T-helper 1 cell treated with Interleukin-12 subunit alpha and Interleukin-12 subunit beta and Interleukin-4 antibody, amounts not matched to agents 30 ng/mL and 1 ng/mL, for 36 hours (primary cell): ENCODE results near the gene RASAL1. TPM values are rescaled to one million over a fixed set of nuclear protein-coding genes. Genes with fewer than 3 reads are reported as not detected.

Experiments used
- intact Hi-C: fragments of 100-400 bp; cut with micrococcal nuclease; formaldehyde crosslinking; loops from one replicate; pipeline ENCODE4 v1.15.1; 2024
- total RNA-seq: library from RNA; stranded (reverse); gene quantifications from 2 replicates; pipeline ENCODE4 v1.2.3, GENCODE V29; 2022

Gene RASAL1
- total RNA-seq, 1 donor from 2014 or later = not detected

DNA sequence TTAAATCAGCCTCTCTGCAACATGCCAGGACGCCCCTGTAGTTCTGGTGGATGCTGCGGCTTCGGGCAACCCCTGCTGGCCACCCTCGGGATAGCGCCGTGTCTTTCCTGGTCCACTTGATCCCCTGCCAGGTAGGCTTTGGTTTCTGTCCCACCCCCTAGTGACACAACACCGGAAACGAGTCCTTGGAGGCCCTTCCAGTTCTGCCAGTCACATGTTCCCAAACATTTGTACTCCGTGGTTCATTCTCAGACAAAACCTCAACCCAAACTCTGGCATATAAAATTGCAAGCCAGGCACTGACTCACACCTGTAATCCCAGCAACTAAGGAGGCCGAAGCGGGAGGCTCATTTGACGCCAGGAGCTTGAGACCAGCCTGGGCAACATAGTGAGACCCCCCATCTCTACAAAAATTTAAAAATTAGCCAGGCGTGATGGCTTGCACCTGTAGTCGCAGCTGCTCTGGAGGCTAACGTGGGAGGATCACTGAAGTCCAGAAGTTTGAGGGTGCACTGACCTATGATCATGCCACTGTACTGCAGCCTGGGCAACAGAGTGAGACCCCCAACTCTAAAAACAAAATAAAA lies 37.0 kb downstream of the RASAL1 start:
- intact Hi-C loops = loop anchor here (1.0 to 5.0 kb wide), 3 partner anchors 50 to 198 kb away; no protein-coding TSS in a partner anchor

- intact Hi-C loops = loop anchor here (1.0 to 5.0 kb wide), 3 partner anchors 50 to 198 kb away; no protein-coding TSS in a partner anchor
These were observed 37.7 kb downstream of the RASAL1 start for GRCh38 chr12:113097716-113098440.

DNA sequence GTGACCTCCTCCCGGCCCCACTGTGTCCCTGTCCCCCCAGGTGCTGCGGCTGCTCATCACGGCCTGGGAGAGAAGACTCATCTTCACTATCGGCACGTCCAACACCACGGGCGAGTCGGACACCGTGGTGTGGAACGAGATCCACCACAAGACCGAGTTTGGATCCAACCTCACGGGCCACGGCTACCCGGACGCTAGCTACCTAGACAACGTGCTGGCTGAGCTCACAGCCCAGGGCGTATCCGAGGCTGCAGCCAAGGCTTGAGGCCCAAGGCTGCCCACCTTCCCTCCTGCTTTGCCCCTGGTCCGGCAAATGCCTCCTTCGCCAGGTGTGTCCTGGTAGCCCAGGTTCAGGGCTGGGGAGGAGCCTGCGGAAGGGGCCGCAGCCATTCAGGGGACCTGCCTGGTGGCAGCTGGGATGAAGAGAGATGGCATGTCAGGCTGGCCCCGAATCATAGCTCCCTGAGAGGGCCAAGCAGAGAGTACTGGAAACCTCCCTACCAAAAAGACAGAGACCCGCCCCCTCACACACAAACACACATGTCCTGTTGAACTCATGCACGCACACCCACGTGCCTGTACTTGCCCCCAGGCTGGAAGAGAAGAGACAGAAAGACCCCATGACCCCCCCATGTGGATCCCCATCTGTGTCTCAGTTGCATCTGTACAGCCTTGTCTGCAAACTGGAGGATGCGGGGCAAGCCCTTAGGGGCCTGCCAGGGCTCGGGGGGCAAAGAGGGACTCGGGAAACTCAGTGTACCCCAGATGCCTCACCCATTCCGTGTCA lies 38.7 kb downstream of the RASAL1 start:
- intact Hi-C loops = loop anchor here (5.0 kb wide), 1 partner anchor 105 kb away; no protein-coding TSS in a partner anchor

GRCh38 chr12:113095405-113095804 lies 40.2 kb downstream of the RASAL1 start:
- intact Hi-C loops = loop anchor here (5.0 kb wide), 1 partner anchor 103 kb away; no protein-coding TSS in a partner anchor

DNA sequence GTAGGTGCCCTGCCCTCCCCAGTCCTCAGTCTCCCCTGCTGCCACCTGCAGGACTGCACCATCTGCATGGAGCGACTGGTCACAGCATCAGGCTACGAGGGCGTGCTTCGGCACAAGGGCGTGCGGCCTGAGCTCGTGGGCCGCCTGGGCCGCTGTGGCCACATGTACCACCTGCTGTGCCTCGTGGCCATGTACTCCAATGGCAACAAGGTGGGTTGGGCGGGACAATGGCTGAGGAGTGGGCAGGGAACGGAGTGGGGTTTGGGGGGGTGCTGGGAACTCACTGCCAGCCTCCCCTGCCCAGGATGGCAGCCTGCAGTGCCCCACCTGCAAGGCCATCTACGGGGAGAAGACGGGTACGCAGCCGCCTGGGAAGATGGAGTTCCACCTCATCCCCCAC lies 40.8 kb downstream of the RASAL1 start:
- intact Hi-C loops = loop anchor here (5.0 kb wide), 1 partner anchor 102 kb away; no protein-coding TSS in a partner anchor

- intact Hi-C loops = no loop called here
These were observed 42.0 kb downstream of the RASAL1 start for GRCh38 chr12:113093409-113094101.

DNA sequence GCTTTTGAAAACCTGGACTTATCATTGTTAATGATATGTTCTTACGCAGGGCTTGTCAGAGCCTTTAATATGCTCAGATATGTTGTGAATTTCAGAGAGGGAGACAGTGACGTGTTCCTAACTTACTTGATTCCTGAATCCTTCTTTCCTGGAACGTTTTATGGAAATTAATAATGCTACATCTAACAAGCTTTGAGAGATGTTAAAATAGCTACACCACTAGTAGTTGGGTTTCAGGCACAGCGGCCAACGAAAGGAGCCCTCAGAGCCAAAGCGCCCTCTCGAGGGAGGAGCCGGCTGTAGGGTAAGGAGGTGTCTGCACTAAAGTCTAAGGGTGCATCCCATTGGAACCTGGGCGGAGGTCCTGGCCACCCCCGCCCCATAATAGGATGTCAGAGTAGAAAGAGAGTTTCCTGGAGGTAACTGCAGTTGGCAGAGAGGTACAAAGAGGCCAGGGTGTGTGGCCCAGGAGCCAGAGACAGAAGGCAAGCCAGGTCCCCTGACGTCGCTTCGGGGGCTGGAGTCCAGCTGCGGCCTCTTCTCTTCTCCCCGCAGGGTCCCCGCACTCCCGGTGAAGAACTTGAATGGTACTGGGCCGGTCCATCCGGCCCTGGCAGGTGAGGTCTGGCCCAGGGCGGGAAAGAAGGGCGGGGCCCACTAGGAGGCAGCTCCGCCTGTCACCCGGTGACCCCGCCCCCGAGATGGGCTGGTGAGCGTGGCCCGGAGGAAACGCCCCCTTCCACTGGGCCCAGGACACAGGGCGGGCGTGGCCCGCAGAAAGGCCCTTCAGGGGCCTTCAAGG lies 42.8 kb downstream of the RASAL1 start:
- intact Hi-C loops = no loop called here

GRCh38 chr12:113091506-113091905 lies 44.1 kb downstream of the RASAL1 start:
- intact Hi-C loops = no loop called here

- intact Hi-C loops = no loop called here
These were observed 44.8 kb downstream of the RASAL1 start for GRCh38 chr12:113090740-113091139.

GRCh38 chr12:113089839-113090238 lies 45.7 kb downstream of the RASAL1 start:
- intact Hi-C loops = no loop called here

GRCh38 chr12:113088971-113089756 lies 46.4 kb downstream of the RASAL1 start:
- intact Hi-C loops = no loop called here

GRCh38 chr12:113088037-113088436 lies 47.5 kb downstream of the RASAL1 start:
- intact Hi-C loops = no loop called here

- intact Hi-C loops = no loop called here
These were observed 48.4 kb downstream of the RASAL1 start for GRCh38 chr12:113087193-113087592.

- intact Hi-C loops = no loop called here
These were observed 49.1 kb downstream of the RASAL1 start for GRCh38 chr12:113086249-113087164.

DNA sequence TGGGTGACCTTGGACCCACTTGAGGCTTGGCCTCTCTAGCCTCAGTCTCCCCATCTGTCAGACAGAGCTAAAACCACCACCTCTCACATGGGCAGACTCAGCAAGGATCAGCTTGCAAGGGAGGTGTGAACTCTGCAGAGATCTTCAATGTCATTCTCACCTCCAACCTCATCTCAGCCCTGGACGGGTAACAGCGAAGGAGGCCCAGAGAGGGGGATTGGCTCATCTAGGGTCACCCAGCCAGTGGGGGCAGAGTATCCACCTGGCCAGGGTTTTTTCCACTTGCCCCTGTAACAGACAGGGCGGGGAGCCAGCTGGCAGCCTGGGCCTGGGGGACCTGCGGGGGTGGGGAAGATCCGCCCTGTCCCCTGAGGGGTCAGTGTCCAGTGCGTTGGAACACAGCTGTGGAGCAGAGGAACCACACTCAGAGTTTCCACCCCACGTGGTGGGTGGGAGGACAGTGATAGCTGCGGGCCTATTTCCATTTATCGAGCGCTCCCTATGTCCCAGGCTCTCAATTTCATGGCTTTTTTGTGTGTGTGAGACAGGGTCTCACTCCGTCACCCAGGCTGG lies 51.6 kb downstream of the RASAL1 start:
- intact Hi-C loops = no loop called here

DNA sequence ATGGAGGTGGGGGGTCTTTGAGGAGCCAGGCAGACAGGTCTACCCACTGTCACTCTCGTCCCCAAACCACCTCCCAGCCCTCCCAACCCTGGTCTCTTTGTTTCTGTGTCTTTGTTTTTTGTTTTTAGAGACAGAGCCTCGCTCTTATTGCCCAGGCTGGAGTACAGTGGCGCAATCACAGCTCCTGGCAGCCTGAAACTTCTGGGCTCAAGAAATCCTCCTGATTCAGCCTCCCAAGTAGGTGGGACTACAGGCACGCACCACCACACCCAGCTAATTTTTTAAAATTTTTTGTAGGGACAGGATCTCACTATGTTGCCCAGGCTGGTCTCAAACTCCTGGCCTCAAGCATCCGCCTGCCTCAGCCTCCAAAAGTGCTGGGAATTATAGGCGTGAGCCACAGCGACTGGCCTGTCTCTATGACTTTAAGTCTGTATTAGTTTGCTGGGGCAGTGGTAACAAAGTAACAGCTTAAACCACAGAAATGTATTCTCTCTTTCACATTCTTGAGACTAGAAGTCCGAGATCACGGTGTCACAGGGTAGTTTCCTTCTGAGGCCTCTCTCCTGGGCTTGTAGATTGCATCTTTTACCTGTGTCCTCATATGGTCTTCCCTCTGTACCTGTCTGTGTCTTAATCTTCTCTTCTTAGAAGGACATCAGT lies 52.9 kb downstream of the RASAL1 start:
- intact Hi-C loops = no loop called here

DNA sequence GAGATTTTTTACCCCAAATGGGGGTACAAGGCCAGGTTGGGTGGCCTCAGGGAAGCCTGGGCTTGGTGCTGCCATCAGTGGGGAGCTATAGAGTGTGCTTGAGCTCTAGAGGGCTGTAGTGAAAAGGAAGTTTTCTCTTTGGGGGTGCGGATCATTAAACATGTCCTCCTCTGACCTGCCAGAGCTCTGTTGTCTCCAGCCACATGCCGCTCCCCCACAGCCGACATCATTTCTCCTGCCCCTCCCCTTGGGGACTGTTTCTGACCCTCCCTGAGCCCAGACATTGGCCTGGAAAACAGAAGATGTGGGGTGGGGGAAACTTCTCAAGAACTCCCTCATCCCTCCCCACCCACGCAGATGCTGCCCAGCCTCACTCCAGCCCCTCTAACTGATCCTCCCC lies 53.7 kb downstream of the RASAL1 start:
- intact Hi-C loops = no loop called here

GRCh38 chr12:113077859-113078255 lies 57.7 kb downstream of the RASAL1 start:
- intact Hi-C loops = no loop called here
